ENCODE data around the gene PNPLA8.
"Not testable (repeated sequence)": the region's sequence is repeated elsewhere in the genome, so short reads cannot be mapped to it uniquely, and the experiment has no call there.

Gene PNPLA8

GRCh38 chr7:108467391-108467790 lies 58.5 kb downstream of the PNPLA8 start:
- no peak overlapping the region for H3K4me3 ChIP-seq (ENCODE audit: low read length)
- peaks cover 14% of the 10 kb centered on the region for H3K4me1 ChIP-seq (ENCODE audit: control insufficient read depth, insufficient read depth, low read length)
- no peaks in the 10 kb centered on the region for H3K27me3 ChIP-seq (replicated peaks; ENCODE audit: control insufficient read depth, insufficient read depth, low read length)
- H3K36me3 ChIP-seq (ENCODE audit: control insufficient read depth, insufficient read depth, low read length, severe bottlenecking): peaks cover 14% of the 10 kb centered on the region
- H3K9ac ChIP-seq (ENCODE audit: low read length): no peak overlapping the region
- H3K9me3 ChIP-seq (ENCODE audit: control insufficient read depth, low read length): no peaks in the 10 kb centered on the region
- no peak for DNase-seq (ENCODE audit: low read depth)

GRCh38 chr7:108466322-108466721 lies 59.6 kb downstream of the PNPLA8 start:
- peaks cover 23% of the 10 kb centered on the region for H3K4me1 ChIP-seq (ENCODE audit: control insufficient read depth, insufficient read depth, low read length)
- H3K36me3 ChIP-seq (ENCODE audit: control insufficient read depth, insufficient read depth, low read length, severe bottlenecking); H3K27me3 ChIP-seq (replicated peaks; ENCODE audit: control insufficient read depth, insufficient read depth, low read length); H3K9me3 ChIP-seq (ENCODE audit: control insufficient read depth, low read length); H3K9ac ChIP-seq (ENCODE audit: low read length); DNase-seq (ENCODE audit: low read depth); H3K4me3 ChIP-seq (ENCODE audit: low read length): not testable (repeated sequence)

- Histone ChIP-seq H3K9me3 (ENCODE audit: control insufficient read depth, low read length) (no peaks in the 10 kb centered on the region), H3K4me3 (ENCODE audit: low read length) (no peak overlapping the region), H3K36me3 (ENCODE audit: control insufficient read depth, insufficient read depth, low read length, severe bottlenecking) (no peaks in the 10 kb centered on the region), H3K4me1 (ENCODE audit: control insufficient read depth, insufficient read depth, low read length) (peaks cover 39% of the 10 kb centered on the region), H3K9ac (ENCODE audit: low read length) (no peak overlapping the region), H3K27me3 (replicated peaks; ENCODE audit: control insufficient read depth, insufficient read depth, low read length) (no peaks in the 10 kb centered on the region)
- peak; percentile 17 for DNase-seq (ENCODE audit: low read depth)
Observed at GRCh38 chr7:108464743-108465142, 61.2 kb downstream of the PNPLA8 start.

- no peaks in the 10 kb centered on the region for H3K36me3 ChIP-seq (ENCODE audit: control insufficient read depth, insufficient read depth, low read length, severe bottlenecking)
- H3K4me1 ChIP-seq (ENCODE audit: control insufficient read depth, insufficient read depth, low read length): peaks cover 43% of the 10 kb centered on the region
- no peaks in the 10 kb centered on the region for H3K27me3 ChIP-seq (replicated peaks; ENCODE audit: control insufficient read depth, insufficient read depth, low read length)
- H3K9me3 ChIP-seq (ENCODE audit: control insufficient read depth, low read length): no peaks in the 10 kb centered on the region
- DNase-seq (ENCODE audit: low read depth): no peak
- H3K4me3 ChIP-seq (ENCODE audit: low read length): no peak overlapping the region
- H3K9ac ChIP-seq (ENCODE audit: low read length): no peak overlapping the region
Observed at GRCh38 chr7:108463613-108464012, 62.3 kb downstream of the PNPLA8 start.

GRCh38 chr7:108461840-108462239 lies 64.1 kb downstream of the PNPLA8 start:
- peak; percentile 2 for DNase-seq (ENCODE audit: low read depth)
- H3K9me3 ChIP-seq (ENCODE audit: control insufficient read depth, low read length): no peaks in the 10 kb centered on the region
- no peaks in the 10 kb centered on the region for H3K27me3 ChIP-seq (replicated peaks; ENCODE audit: control insufficient read depth, insufficient read depth, low read length)
- no peaks in the 10 kb centered on the region for H3K36me3 ChIP-seq (ENCODE audit: control insufficient read depth, insufficient read depth, low read length, severe bottlenecking)
- peaks cover 40% of the 10 kb centered on the region for H3K4me1 ChIP-seq (ENCODE audit: control insufficient read depth, insufficient read depth, low read length)
- no peak overlapping the region for H3K4me3 ChIP-seq (ENCODE audit: low read length)
- no peak overlapping the region for H3K9ac ChIP-seq (ENCODE audit: low read length)

- Histone ChIP-seq H3K36me3 (ENCODE audit: control insufficient read depth, insufficient read depth, low read length, severe bottlenecking) (no peaks in the 10 kb centered on the region), H3K4me1 (ENCODE audit: control insufficient read depth, insufficient read depth, low read length) (peaks cover 42% of the 10 kb centered on the region), H3K9me3 (ENCODE audit: control insufficient read depth, low read length) (no peaks in the 10 kb centered on the region), H3K4me3 (ENCODE audit: low read length) (no peak overlapping the region), H3K9ac (ENCODE audit: low read length) (no peak overlapping the region), H3K27me3 (replicated peaks; ENCODE audit: control insufficient read depth, insufficient read depth, low read length) (no peaks in the 10 kb centered on the region)
- DNase-seq (ENCODE audit: low read depth): no peak
Observed at GRCh38 chr7:108460964-108461363, 65.0 kb downstream of the PNPLA8 start.

GRCh38 chr7:108459922-108460551 lies 65.9 kb downstream of the PNPLA8 start:
- Histone ChIP-seq H3K4me1 (ENCODE audit: control insufficient read depth, insufficient read depth, low read length) (peaks cover 39% of the 10 kb centered on the region), H3K9ac (ENCODE audit: low read length) (peak overlapping the region; percentile 53), H3K9me3 (ENCODE audit: control insufficient read depth, low read length) (no peaks in the 10 kb centered on the region), H3K36me3 (ENCODE audit: control insufficient read depth, insufficient read depth, low read length, severe bottlenecking) (no peaks in the 10 kb centered on the region), H3K4me3 (ENCODE audit: low read length) (no peak overlapping the region), H3K27me3 (replicated peaks; ENCODE audit: control insufficient read depth, insufficient read depth, low read length) (no peaks in the 10 kb centered on the region)
- DNase-seq (ENCODE audit: low read depth): peak; percentile 60

- Histone ChIP-seq H3K27me3 (replicated peaks; ENCODE audit: control insufficient read depth, insufficient read depth, low read length) (no peaks in the 10 kb centered on the region), H3K36me3 (ENCODE audit: control insufficient read depth, insufficient read depth, low read length, severe bottlenecking) (no peaks in the 10 kb centered on the region), H3K9ac (ENCODE audit: low read length) (no peak overlapping the region), H3K4me1 (ENCODE audit: control insufficient read depth, insufficient read depth, low read length) (peaks cover 48% of the 10 kb centered on the region), H3K4me3 (ENCODE audit: low read length) (no peak overlapping the region), H3K9me3 (ENCODE audit: control insufficient read depth, low read length) (no peaks in the 10 kb centered on the region)
- no peak for DNase-seq (ENCODE audit: low read depth)
Observed at GRCh38 chr7:108457871-108458270, 68.1 kb downstream of the PNPLA8 start.

GRCh38 chr7:108456845-108457540 lies 68.9 kb downstream of the PNPLA8 start:
- Histone ChIP-seq H3K9me3 (ENCODE audit: control insufficient read depth, low read length) (no peaks in the 10 kb centered on the region), H3K36me3 (ENCODE audit: control insufficient read depth, insufficient read depth, low read length, severe bottlenecking) (no peaks in the 10 kb centered on the region), H3K9ac (ENCODE audit: low read length) (peak overlapping the region; percentile 78), H3K27me3 (replicated peaks; ENCODE audit: control insufficient read depth, insufficient read depth, low read length) (no peaks in the 10 kb centered on the region), H3K4me1 (ENCODE audit: control insufficient read depth, insufficient read depth, low read length) (peaks cover 53% of the 10 kb centered on the region), H3K4me3 (ENCODE audit: low read length) (peak overlapping the region; percentile 67)
- peak; percentile 1 for DNase-seq (ENCODE audit: low read depth)

- Histone ChIP-seq H3K27me3 (replicated peaks; ENCODE audit: control insufficient read depth, insufficient read depth, low read length) (no peaks in the 10 kb centered on the region), H3K36me3 (ENCODE audit: control insufficient read depth, insufficient read depth, low read length, severe bottlenecking) (no peaks in the 10 kb centered on the region), H3K4me1 (ENCODE audit: control insufficient read depth, insufficient read depth, low read length) (peaks cover 47% of the 10 kb centered on the region), H3K4me3 (ENCODE audit: low read length) (peak within 1 kb of the TSS; percentile 87), H3K9ac (ENCODE audit: low read length) (peak within 1 kb of the TSS; percentile 97), H3K9me3 (ENCODE audit: control insufficient read depth, low read length) (no peaks in the 10 kb centered on the region)
- peak; percentile 59 for DNase-seq (ENCODE audit: low read depth)
Observed at GRCh38 chr7:108455998-108456677, 69.8 kb downstream of the PNPLA8 start, which contains the start of gene NRCAM. Gene NRCAM (minus strand): TSS chr7:108456436. CDS start chr7:108240064, 216,372 bp downstream.

GRCh38 chr7:108455551-108455997 lies 70.4 kb downstream of the PNPLA8 start:
- Histone ChIP-seq H3K4me1 (ENCODE audit: control insufficient read depth, insufficient read depth, low read length) (peaks cover 45% of the 10 kb centered on the region), H3K36me3 (ENCODE audit: control insufficient read depth, insufficient read depth, low read length, severe bottlenecking) (no peaks in the 10 kb centered on the region), H3K27me3 (replicated peaks; ENCODE audit: control insufficient read depth, insufficient read depth, low read length) (no peaks in the 10 kb centered on the region), H3K9me3 (ENCODE audit: control insufficient read depth, low read length) (no peaks in the 10 kb centered on the region), H3K4me3 (ENCODE audit: low read length) (peak overlapping the region; percentile 87), H3K9ac (ENCODE audit: low read length) (peak overlapping the region; percentile 97)
- DNase-seq (ENCODE audit: low read depth): peak; percentile 46

All from adipocyte (in vitro differentiated cells).